ENCODE measurements around the gene ARID5B.

Gene ARID5B

DNA sequence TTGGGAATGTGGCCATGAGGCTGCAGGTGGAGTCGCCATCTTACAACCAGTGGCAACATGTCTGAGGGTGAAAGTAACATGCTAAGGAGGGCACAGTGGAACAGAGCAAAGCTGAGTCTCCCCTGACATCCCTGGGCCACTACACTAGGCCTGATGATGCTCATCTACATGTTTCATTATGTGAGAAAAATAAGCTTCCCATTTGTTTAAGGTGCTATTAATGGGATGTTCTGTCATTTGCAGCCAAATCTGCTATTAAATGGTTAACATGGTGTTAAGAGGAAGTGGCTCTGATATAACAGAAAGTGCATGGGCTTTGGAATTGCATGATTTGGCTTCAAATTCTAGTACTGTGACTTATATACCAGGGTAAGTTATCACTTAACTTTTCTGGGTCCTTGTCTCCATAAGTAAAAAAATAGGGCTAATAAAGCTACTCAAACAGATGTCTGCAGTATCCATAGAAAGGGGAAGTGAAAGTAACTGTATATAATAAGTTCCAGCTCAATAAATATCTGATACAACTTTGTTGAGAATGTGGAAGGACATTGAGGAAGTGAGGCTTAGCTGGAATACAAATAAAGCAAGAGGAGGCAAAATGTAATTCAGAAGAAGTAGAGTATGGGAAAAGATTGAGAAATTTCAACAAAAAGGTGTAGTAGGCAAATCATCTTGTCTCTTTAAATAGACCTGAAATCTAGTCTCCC lies 208.2 kb downstream of the ARID5B start:
- Histone ChIP-seq H3K79me1 (ENCODE audit: low read depth, low read length) (no peaks in the 10 kb centered on the region), H3K9ac (ENCODE audit: low read depth, low read length, poor library complexity) (no peak overlapping the region), H2AK5ac (ENCODE audit: low read depth, low read length) (no peak overlapping the region), H3K4me3 (ENCODE audit: low read length in 2 of 2) (no peak overlapping the region), H2BK120ac (ENCODE audit: low read depth, low read length) (no peak overlapping the region), H4K8ac (ENCODE audit: low read depth, low read length) (no peak overlapping the region), H2BK12ac (ENCODE audit: low read length) (no peak overlapping the region), H2BK5ac (ENCODE audit: low read length) (no peak overlapping the region), H3K36me3 (replicated peaks in 1 of 2; ENCODE audit: control insufficient read depth in 2 of 2, insufficient read depth in 2 of 2, low read length in 2 of 2) (no peaks in the 10 kb centered on the region), H3K4me1 (ENCODE audit: control insufficient read depth in 2 of 2, insufficient read depth in 1 of 2, low read depth in 1 of 2, low read length in 2 of 2) (no peaks in the 10 kb centered on the region), H3K9me3 (replicated peaks in 1 of 2; ENCODE audit: control insufficient read depth in 2 of 2, insufficient read depth in 1 of 2, low read depth in 1 of 2, low read length in 2 of 2) (peaks cover 0 to under 1% of the 10 kb centered on the region in 2 donors), H2BK15ac (ENCODE audit: low read length) (no peak overlapping the region), H3K23ac (ENCODE audit: low read depth, low read length, poor library complexity) (no peak overlapping the region), H3K4me2 (ENCODE audit: insufficient read depth, low read length, poor library complexity, severe bottlenecking) (no peak overlapping the region), H3K18ac (ENCODE audit: low read length) (no peak overlapping the region), H3K27ac (replicated peaks; ENCODE audit: low read length) (no peak overlapping the region), H3K4ac (ENCODE audit: low read length) (no peak overlapping the region), H3K27me3 (ENCODE audit: control insufficient read depth in 3 of 3, insufficient read depth in 3 of 3, low read depth in 1 of 3, low read length in 3 of 3) (no peaks in the 10 kb centered on the region), H2AFZ (ENCODE audit: low read length) (no peak overlapping the region), H4K91ac (ENCODE audit: low read depth, low read length, poor library complexity) (no peak overlapping the region), H3K14ac (ENCODE audit: low read length) (no peak overlapping the region)
- no CpG with 5 or more reads among the region's 1 CpG for WGBS, 2 donors (ENCODE audit: extremely low coverage in 2 of 2, insufficient read length in 2 of 2, insufficient replicate concordance in 1 of 2)
- no peak for DNase-seq (ENCODE audit: low spot score)

DNA sequence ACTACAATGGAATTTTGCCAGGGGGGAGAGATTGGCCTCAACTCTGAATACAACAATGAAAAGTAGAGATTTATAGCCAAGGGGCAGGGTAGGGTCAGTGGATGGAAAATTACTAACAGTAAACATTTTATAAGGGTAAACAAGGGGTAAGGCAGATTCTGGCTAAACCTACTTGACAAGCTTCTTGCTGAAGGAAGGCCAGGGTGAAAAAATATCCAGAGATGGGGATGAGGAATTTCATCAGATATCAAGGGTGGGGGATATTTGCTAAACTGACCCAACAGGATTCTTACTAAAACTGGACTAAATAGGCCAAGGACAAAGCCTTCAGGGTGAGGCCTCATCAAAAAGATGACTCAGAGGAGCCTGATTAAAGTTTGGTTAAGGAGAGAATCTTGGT lies 210.8 kb downstream of the ARID5B start:
- Histone ChIP-seq H3K79me1 (ENCODE audit: low read depth, low read length) (no peaks in the 10 kb centered on the region), H3K9me3 (replicated peaks in 1 of 2; ENCODE audit: control insufficient read depth in 2 of 2, insufficient read depth in 1 of 2, low read depth in 1 of 2, low read length in 2 of 2) (no peaks in the 10 kb centered on the region), H3K4ac (ENCODE audit: low read length) (no peak overlapping the region), H4K91ac (ENCODE audit: low read depth, low read length, poor library complexity) (no peak overlapping the region), H3K4me1 (ENCODE audit: control insufficient read depth in 2 of 2, insufficient read depth in 1 of 2, low read depth in 1 of 2, low read length in 2 of 2) (no peaks in the 10 kb centered on the region), H2BK12ac (ENCODE audit: low read length) (no peak overlapping the region), H2BK120ac (ENCODE audit: low read depth, low read length) (no peak overlapping the region), H3K4me3 (ENCODE audit: low read length in 2 of 2) (no peak overlapping the region), H3K18ac (ENCODE audit: low read length) (no peak overlapping the region), H3K27me3 (ENCODE audit: control insufficient read depth in 3 of 3, insufficient read depth in 3 of 3, low read depth in 1 of 3, low read length in 3 of 3) (no peaks in the 10 kb centered on the region), H3K14ac (ENCODE audit: low read length) (no peak overlapping the region), H2BK5ac (ENCODE audit: low read length) (no peak overlapping the region), H3K36me3 (replicated peaks in 1 of 2; ENCODE audit: control insufficient read depth in 2 of 2, insufficient read depth in 2 of 2, low read length in 2 of 2) (no peaks in the 10 kb centered on the region), H2BK15ac (ENCODE audit: low read length) (no peak overlapping the region), H2AFZ (ENCODE audit: low read length) (no peak overlapping the region), H3K4me2 (ENCODE audit: insufficient read depth, low read length, poor library complexity, severe bottlenecking) (no peak overlapping the region), H4K8ac (ENCODE audit: low read depth, low read length) (no peak overlapping the region), H2AK5ac (ENCODE audit: low read depth, low read length) (no peak overlapping the region), H3K9ac (ENCODE audit: low read depth, low read length, poor library complexity) (no peak overlapping the region), H3K27ac (replicated peaks; ENCODE audit: low read length) (no peak overlapping the region), H3K23ac (ENCODE audit: low read depth, low read length, poor library complexity) (no peak overlapping the region)
- no peak for DNase-seq (ENCODE audit: low spot score)

DNA sequence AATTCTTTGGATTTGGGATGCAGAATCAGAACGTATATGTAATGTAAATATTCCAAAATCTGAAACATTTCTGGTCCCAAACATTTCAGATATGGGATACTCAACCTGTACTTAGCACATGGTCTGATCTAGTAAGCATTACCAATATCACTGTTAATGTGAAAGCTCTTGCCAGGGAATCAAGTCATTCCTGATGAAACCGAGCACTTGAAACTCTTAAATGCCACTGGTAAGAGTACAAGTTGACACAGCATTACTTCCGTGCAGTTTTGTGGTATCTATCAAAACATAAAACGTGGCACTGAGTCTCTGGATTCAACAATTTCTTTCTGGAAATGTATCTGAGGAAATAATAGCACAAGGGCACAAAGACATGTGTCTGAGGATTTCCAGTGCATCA lies 211.5 kb downstream of the ARID5B start:
- WGBS, 2 donors (ENCODE audit: extremely low coverage in 2 of 2, insufficient read length in 2 of 2, insufficient replicate concordance in 1 of 2) = no CpG with 5 or more reads among the region's 4 CpGs
- Histone ChIP-seq H3K4me1 (ENCODE audit: control insufficient read depth in 2 of 2, insufficient read depth in 1 of 2, low read depth in 1 of 2, low read length in 2 of 2) (no peaks in the 10 kb centered on the region), H2BK15ac (ENCODE audit: low read length) (no peak overlapping the region), H3K27me3 (ENCODE audit: control insufficient read depth in 3 of 3, insufficient read depth in 3 of 3, low read depth in 1 of 3, low read length in 3 of 3) (no peaks in the 10 kb centered on the region), H3K23ac (ENCODE audit: low read depth, low read length, poor library complexity) (no peak overlapping the region), H3K9me3 (replicated peaks in 1 of 2; ENCODE audit: control insufficient read depth in 2 of 2, insufficient read depth in 1 of 2, low read depth in 1 of 2, low read length in 2 of 2) (no peaks in the 10 kb centered on the region), H3K27ac (replicated peaks; ENCODE audit: low read length) (no peak overlapping the region), H2BK120ac (ENCODE audit: low read depth, low read length) (no peak overlapping the region), H2AK5ac (ENCODE audit: low read depth, low read length) (no peak overlapping the region), H3K4ac (ENCODE audit: low read length) (no peak overlapping the region), H2BK5ac (ENCODE audit: low read length) (no peak overlapping the region), H3K18ac (ENCODE audit: low read length) (no peak overlapping the region), H3K9ac (ENCODE audit: low read depth, low read length, poor library complexity) (no peak overlapping the region), H3K36me3 (replicated peaks in 1 of 2; ENCODE audit: control insufficient read depth in 2 of 2, insufficient read depth in 2 of 2, low read length in 2 of 2) (no peaks in the 10 kb centered on the region), H3K4me2 (ENCODE audit: insufficient read depth, low read length, poor library complexity, severe bottlenecking) (no peak overlapping the region), H3K14ac (ENCODE audit: low read length) (no peak overlapping the region), H3K79me1 (ENCODE audit: low read depth, low read length) (no peaks in the 10 kb centered on the region), H4K91ac (ENCODE audit: low read depth, low read length, poor library complexity) (no peak overlapping the region), H3K4me3 (ENCODE audit: low read length in 2 of 2) (no peak overlapping the region), H2BK12ac (ENCODE audit: low read length) (no peak overlapping the region), H4K8ac (ENCODE audit: low read depth, low read length) (no peak overlapping the region), H2AFZ (ENCODE audit: low read length) (no peak overlapping the region)
- no peak for DNase-seq (ENCODE audit: low spot score)

DNA sequence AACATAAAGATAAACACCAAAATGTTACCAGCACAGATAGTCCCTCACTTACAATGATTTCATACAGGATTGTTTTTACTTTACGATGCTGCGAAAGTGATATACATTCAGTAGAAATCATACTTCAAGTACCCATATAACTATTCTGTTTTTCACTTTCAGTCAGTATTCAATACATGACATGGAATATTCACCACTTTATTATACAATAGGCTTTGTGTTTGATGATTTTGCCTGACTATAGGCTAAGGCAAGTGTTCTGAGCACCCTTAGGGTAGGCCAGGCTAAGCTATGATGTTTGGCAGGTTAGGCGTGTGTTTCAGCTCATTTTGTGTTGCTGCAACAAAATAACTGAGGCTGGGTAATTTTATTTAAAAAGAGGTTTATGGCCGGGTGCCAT lies 212.2 kb downstream of the ARID5B start:
- Histone ChIP-seq H3K4me1 (ENCODE audit: control insufficient read depth in 2 of 2, insufficient read depth in 1 of 2, low read depth in 1 of 2, low read length in 2 of 2) (no peaks in the 10 kb centered on the region), H3K36me3 (replicated peaks in 1 of 2; ENCODE audit: control insufficient read depth in 2 of 2, insufficient read depth in 2 of 2, low read length in 2 of 2) (no peaks in the 10 kb centered on the region), H3K9ac (ENCODE audit: low read depth, low read length, poor library complexity) (no peak overlapping the region), H3K4me2 (ENCODE audit: insufficient read depth, low read length, poor library complexity, severe bottlenecking) (no peak overlapping the region), H3K23ac (ENCODE audit: low read depth, low read length, poor library complexity) (no peak overlapping the region), H3K4me3 (ENCODE audit: low read length in 2 of 2) (no peak overlapping the region), H3K9me3 (replicated peaks in 1 of 2; ENCODE audit: control insufficient read depth in 2 of 2, insufficient read depth in 1 of 2, low read depth in 1 of 2, low read length in 2 of 2) (no peaks in the 10 kb centered on the region), H2BK15ac (ENCODE audit: low read length) (no peak overlapping the region), H2AFZ (ENCODE audit: low read length) (no peak overlapping the region), H3K14ac (ENCODE audit: low read length) (no peak overlapping the region), H3K27ac (replicated peaks; ENCODE audit: low read length) (no peak overlapping the region), H3K4ac (ENCODE audit: low read length) (no peak overlapping the region), H2BK12ac (ENCODE audit: low read length) (no peak overlapping the region), H2BK5ac (ENCODE audit: low read length) (no peak overlapping the region), H4K91ac (ENCODE audit: low read depth, low read length, poor library complexity) (no peak overlapping the region), H3K27me3 (ENCODE audit: control insufficient read depth in 3 of 3, insufficient read depth in 3 of 3, low read depth in 1 of 3, low read length in 3 of 3) (no peaks in the 10 kb centered on the region), H3K79me1 (ENCODE audit: low read depth, low read length) (no peaks in the 10 kb centered on the region), H3K18ac (ENCODE audit: low read length) (no peak overlapping the region), H2AK5ac (ENCODE audit: low read depth, low read length) (no peak overlapping the region), H4K8ac (ENCODE audit: low read depth, low read length) (no peak overlapping the region), H2BK120ac (ENCODE audit: low read depth, low read length) (no peak overlapping the region)
- WGBS, 2 donors (ENCODE audit: extremely low coverage in 2 of 2, insufficient read length in 2 of 2, insufficient replicate concordance in 1 of 2) = no CpG with 5 or more reads among the region's 4 CpGs
- DNase-seq (ENCODE audit: low spot score) = no peak
